Esophagus squamous epithelium (tissue), 5 donors: ENCODE data around the gene LAMB3. TPM values are rescaled to one million over a fixed set of nuclear protein-coding genes. Genes with fewer than 3 reads are reported as not detected.

Source experiments
- DNase-seq: peaks from one replicate; lab custom pipeline; 2025; lab: John Stamatoyannopoulos, UW
- H3K27ac ChIP-seq, 4 donors: fragments of 200-600 bp; sonication (generic); one replicate each; pipeline ENCODE4 v1.5.1; 2016 to 2019; ENCODE audit warnings: mild to moderate bottlenecking in 1 of 4
- H3K27me3 ChIP-seq, 4 donors: fragments of 200-600 bp; sonication (generic); 1 replicate in 3 of 4; 2 replicates in 1 of 4; pipeline versions ENCODE4 v1.5.1 to v1.6.0; 2017 to 2021; ENCODE audit warnings: antibody characterized with exemption in 1 of 4
- H3K36me3 ChIP-seq, 3 donors: fragments of 200-600 bp; sonication (generic); one replicate each; pipeline ENCODE4 v1.5.1; 2016 to 2019
- H3K4me1 ChIP-seq, 3 donors: fragments of 200-600 bp; sonication (generic); one replicate each; pipeline ENCODE4 v1.5.1; 2017 to 2019
- H3K4me3 ChIP-seq, 4 donors: fragments of 200-600 bp; sonication (generic); 1 replicate in 3 of 4; 2 replicates in 1 of 4; pipeline ENCODE4 v1.5.1; 2016 to 2019; ENCODE audit warnings: mild to moderate bottlenecking in 2 of 4, moderate library complexity in 1 of 4
- H3K9me3 ChIP-seq, 3 donors: fragments of 200-600 bp; sonication (generic); one replicate each; pipeline ENCODE4 v1.5.1; 2016 to 2019
- CTCF ChIP-seq, 6 experiments: fragments of 450-650 bp in 4 of 6; fragments of 200-600 bp in 2 of 6; sonication (generic) in 2 of 6; IDR thresholded peaks; one replicate each; pipeline ENCODE4 v1.5.1; 2016 to 2019; ENCODE audit warnings: antibody characterized with exemption in 6 of 6, mild to moderate bottlenecking in 4 of 6, moderate library complexity in 4 of 6
- POLR2A ChIP-seq, 4 donors: fragments of 450-650 bp; IDR thresholded peaks; one replicate each; pipeline ENCODE4 v1.6.1; 2017; ENCODE audit warnings: antibody characterized with exemption in 4 of 4, mild to moderate bottlenecking in 4 of 4, moderate library complexity in 3 of 4
- WGBS, 2 donors: methylation state at CpG; one replicate each; pipeline ENCODE4 v1.1.5; 2018; 5-methylcytosine and 5-hydroxymethylcytosine counted together
- intact Hi-C: fragments of 100-400 bp; cut with DNase I; formaldehyde crosslinking; loops from one replicate; pipeline ENCODE4 v1.15.0; 2022
- total RNA-seq, 4 donors: library from RNA; depleted of rRNA; stranded (reverse); fragments of >200 nt; gene quantifications; one replicate each; pipeline ENCODE4 v1.1.0, GENCODE V29; 2016
- donor health status: DM: yes; HTN: yes; CAD: no.

The LAMB3 gene
- total RNA-seq, 4 donors from 2014 or later = 65.4 to 121 (median 113) TPM

- H3K36me3 ChIP-seq = peaks cover 0 to 39% (median 0%) of the 10 kb centered on the region in 3 donors
- DNase-seq = no peak
- intact Hi-C loops = no loop called here
- H3K27me3 ChIP-seq = no peaks in the 10 kb centered on the region
- WGBS, 2 donors = 70 to 82% methylated on average over 5 of the region's 5 CpGs
- no peak overlapping the region for H3K27ac ChIP-seq
- H3K4me3 ChIP-seq = no peak overlapping the region
- H3K9me3 ChIP-seq = no peaks in the 10 kb centered on the region
- H3K4me1 ChIP-seq = peaks cover 0 to 24% (median 0%) of the 10 kb centered on the region in 3 donors
- TF ChIP-seq CTCF (IDR thresholded peaks at IDR 0.05) = no peak
- TF ChIP-seq POLR2A (IDR thresholded peaks at IDR 0.05) = no peak
Measured at GRCh38 chr1:209635850-209636249, 16.4 kb downstream of the LAMB3 start.

GRCh38 chr1:209634005-209634737 is 18.1 kb downstream of the LAMB3 start:
- WGBS, 2 donors = 68% methylated on average over 7 to 9 of the region's 20 CpGs
- no peaks in the 10 kb centered on the region for H3K9me3 ChIP-seq
- TF ChIP-seq POLR2A (IDR thresholded peaks at IDR 0.05) (no peak), CTCF (IDR thresholded peaks at IDR 0.05) (no peak)
- H3K27me3 ChIP-seq = no peaks in the 10 kb centered on the region
- intact Hi-C loops = no loop called here
- H3K4me3 ChIP-seq = no peak overlapping the region
- peaks cover 0 to 29% (median 9%) of the 10 kb centered on the region in 3 donors for H3K4me1 ChIP-seq
- no peak for DNase-seq
- H3K27ac ChIP-seq = no peak overlapping the region
- H3K36me3 ChIP-seq = peaks cover 0 to 45% (median 0%) of the 10 kb centered on the region in 3 donors

DNA sequence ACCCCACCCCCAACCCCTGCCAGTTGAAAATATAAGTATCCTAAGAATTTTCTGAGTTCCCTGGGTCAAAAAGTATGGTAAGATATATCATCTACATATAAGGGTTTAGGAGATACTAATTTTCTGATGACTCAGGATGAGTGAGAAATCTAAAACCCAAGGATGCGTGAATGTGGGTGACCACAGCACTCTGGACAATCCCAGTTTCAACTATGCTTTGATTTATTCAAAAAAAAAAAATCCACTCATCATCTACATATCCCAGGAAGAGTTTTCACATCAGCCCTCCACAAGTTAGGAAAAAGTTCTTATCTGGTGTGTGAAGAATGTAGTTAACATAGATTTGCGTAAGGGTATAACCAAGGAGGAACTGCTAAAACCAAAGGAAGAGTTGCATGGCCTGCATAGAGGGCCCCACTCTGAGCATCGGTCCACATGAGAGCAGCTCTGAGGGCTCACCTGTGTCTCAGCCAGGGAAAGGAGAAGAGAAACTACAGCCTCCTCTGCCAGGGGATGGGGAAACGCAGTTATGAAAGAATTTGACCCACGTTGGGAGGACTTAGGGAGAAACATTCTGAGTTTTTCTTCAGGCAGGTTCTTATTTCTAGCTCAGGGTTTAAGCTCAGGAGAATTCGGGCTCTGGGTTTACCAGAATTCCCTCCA is 18.8 kb downstream of the LAMB3 start:
- intact Hi-C loops = no loop called here
- 77 to 79% methylated on average over 6 of the region's 6 CpGs for WGBS, 2 donors
- H3K36me3 ChIP-seq = peaks cover 0 to 44% (median 0%) of the 10 kb centered on the region in 3 donors
- no peaks in the 10 kb centered on the region for H3K9me3 ChIP-seq
- no peak overlapping the region for H3K27ac ChIP-seq
- H3K4me1 ChIP-seq = peaks cover 0 to 36% (median 10%) of the 10 kb centered on the region in 3 donors
- no peak overlapping the region for H3K4me3 ChIP-seq
- no peak for DNase-seq
- H3K27me3 ChIP-seq = no peaks in the 10 kb centered on the region
- TF ChIP-seq POLR2A (IDR thresholded peaks at IDR 0.05) = no peak
- TF ChIP-seq CTCF (IDR thresholded peaks at IDR 0.05) = no peak

DNA sequence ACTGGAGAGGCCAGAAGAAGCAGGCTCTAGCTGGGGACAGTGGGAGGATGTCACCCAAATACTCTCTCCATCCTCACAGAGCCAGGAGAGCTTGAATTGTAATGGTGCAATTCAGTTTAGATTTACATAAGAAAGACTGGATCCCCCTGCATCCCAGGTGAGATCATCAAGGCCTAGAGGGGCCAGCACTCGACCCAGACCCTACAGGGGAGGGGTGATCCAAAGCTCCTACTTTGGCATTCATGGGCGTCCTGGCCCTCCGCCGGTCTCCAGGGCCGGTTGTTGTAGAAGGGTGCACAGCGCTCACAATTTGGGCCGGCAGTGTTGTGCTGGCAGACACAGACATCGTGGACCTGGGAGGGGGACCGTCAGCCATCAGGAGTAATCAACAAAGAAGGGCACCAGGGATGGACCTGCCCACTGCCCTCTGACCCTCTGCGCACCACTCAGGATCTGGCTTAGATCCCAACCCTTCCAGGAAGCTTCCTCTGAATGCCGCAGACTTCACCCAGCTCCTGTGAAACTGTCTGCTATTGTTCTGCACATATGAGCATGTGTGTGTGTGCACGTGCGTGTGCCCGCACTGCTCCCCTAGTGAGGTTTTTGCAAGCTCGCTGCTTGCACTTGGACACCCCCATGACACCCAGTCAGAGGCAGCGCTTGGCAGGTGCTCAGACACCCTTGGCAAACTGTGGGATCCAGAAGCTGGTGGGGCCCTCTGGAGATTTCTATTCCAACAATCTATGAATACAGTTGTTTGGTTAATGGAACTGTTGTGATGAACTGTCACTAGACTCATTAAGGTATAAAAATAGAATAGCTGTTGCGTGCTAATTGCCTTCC is 21.6 kb downstream of the LAMB3 start:
- no peak for TF ChIP-seq CTCF (IDR thresholded peaks at IDR 0.05)
- TF ChIP-seq POLR2A (IDR thresholded peaks at IDR 0.05) = no peak
- WGBS, 2 donors = 44 to 59% methylated on average over 6 to 9 of the region's 17 CpGs
- Histone ChIP-seq H3K4me3 (no peak overlapping the region), H3K36me3 (peaks cover 0 to 36% (median 0%) of the 10 kb centered on the region in 3 donors), H3K27me3 (no peaks in the 10 kb centered on the region), H3K27ac (peak overlapping the region in 2 of 4 donors; percentile 67 to 69), H3K4me1 (peaks cover 14 to 64% (median 37%) of the 10 kb centered on the region in 3 donors), H3K9me3 (no peaks in the 10 kb centered on the region)
- intact Hi-C loops = no loop called here
- DNase-seq = no peak
